ENCODE results near the gene HAAO. TPM values are rescaled to one million over a fixed set of nuclear protein-coding genes. Genes with fewer than 3 reads are reported as not detected.

The HAAO gene
- total RNA-seq, 3 donors from 2014 or later: 5.8 to 38.4 (median 9.8) TPM

DNA sequence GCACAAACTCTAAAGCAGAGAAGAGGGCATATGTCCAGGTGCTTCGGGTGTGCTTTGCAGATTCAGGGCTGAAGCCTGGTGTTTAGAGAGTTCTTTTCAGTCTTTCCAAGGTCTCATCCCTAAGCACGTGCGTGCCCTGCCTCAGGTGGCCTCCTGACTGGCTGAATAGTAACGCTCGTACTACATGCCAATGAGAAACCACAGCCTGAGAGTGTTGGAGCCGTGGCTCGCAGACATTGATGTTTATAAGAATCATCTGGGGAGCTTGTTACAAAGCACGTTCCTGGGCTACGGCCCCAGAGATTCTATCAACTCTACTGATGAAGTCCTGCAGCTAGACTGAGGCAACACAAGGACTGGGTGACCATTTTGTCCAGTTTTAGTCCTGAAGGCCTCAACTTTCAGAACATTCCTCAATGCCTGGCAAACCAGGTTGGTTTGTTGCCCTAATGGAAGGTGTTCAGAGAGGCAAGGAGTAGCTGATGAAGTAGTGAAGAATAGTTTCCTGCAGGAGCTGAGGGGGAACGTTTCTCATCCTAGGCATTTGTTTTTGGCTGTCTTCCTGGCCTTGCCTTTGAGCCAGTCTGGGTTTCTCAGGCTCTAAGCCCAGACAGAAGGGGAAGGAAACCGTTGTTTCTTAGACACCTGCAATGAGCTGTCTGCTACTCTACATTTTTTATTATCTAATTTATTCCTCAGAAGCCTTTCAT, 31.5 kb upstream of the HAAO start:
- Histone ChIP-seq H3K4me3 (no peak overlapping the region), H3K9me3 (no peaks in the 10 kb centered on the region), H3K36me3 (ENCODE audit: low read depth) (no peaks in the 10 kb centered on the region), H3K4me1 (ENCODE audit: low read depth) (peaks cover 3% of the 10 kb centered on the region)
- no peak for ATAC-seq
- DNase-seq: no peak
- intact Hi-C loops (cut with DNase I, micrococcal nuclease): no loop called here
- TF ChIP-seq, protein P1, sequence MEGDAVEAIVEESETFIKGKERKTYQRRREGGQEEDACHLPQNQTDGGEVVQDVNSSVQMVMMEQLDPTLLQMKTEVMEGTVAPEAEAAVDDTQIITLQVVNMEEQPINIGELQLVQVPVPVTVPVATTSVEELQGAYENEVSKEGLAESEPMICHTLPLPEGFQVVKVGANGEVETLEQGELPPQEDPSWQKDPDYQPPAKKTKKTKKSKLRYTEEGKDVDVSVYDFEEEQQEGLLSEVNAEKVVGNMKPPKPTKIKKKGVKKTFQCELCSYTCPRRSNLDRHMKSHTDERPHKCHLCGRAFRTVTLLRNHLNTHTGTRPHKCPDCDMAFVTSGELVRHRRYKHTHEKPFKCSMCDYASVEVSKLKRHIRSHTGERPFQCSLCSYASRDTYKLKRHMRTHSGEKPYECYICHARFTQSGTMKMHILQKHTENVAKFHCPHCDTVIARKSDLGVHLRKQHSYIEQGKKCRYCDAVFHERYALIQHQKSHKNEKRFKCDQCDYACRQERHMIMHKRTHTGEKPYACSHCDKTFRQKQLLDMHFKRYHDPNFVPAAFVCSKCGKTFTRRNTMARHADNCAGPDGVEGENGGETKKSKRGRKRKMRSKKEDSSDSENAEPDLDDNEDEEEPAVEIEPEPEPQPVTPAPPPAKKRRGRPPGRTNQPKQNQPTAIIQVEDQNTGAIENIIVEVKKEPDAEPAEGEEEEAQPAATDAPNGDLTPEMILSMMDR (IDR thresholded peaks at IDR 0.05): no peak

DNA sequence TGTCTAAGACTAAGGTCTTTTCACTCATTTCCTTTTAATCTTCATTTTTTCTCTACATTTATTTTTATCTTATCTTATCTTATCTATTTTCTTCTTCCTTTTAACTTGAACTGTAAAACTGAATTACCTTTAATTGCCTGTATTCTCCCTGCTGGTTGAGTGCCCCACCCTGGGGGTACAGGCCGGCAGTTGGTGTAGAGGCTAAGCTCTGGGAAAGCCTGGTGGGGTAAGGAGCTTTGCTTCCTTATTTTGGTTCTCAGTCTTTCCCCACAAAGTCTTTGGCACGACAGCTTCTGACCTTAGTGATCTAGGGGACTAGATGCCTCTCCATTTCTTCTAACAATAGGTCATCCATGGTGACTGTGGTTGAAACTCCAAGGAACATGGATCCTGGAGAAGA, 26.8 kb upstream of the HAAO start:
- H3K4me1 ChIP-seq (ENCODE audit: low read depth): peaks cover 2% of the 10 kb centered on the region
- no peaks in the 10 kb centered on the region for H3K36me3 ChIP-seq (ENCODE audit: low read depth)
- TF ChIP-seq, protein P1 (IDR thresholded peaks at IDR 0.05): no peak
- ATAC-seq (peak; percentile 93), DNase-seq (peak; percentile 60 to 63 (median 60))
- H3K4me3 ChIP-seq: no peak overlapping the region
- no peaks in the 10 kb centered on the region for H3K9me3 ChIP-seq
- intact Hi-C loops (cut with DNase I, micrococcal nuclease): no loop called here

DNA sequence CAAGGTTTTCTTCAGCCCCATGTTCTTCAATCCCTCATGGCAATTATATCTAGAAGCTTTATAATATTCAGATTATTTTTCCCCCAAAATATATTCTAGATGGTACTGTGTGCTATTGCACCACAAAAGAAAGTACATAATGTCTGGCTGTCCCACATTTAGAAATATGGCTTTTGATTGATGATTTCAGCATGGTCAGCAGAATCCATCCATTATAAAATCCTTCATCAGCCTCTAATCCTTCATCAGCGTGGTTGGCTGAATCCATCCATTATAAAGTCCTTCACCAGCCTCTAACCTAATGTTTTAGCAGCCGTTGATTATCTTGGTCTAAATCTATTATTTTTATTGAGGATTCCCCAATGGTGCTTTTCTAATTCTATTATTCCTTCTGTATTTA, 23.3 kb upstream of the HAAO start:
- TF ChIP-seq, protein P1 (IDR thresholded peaks at IDR 0.05): no peak

DNA sequence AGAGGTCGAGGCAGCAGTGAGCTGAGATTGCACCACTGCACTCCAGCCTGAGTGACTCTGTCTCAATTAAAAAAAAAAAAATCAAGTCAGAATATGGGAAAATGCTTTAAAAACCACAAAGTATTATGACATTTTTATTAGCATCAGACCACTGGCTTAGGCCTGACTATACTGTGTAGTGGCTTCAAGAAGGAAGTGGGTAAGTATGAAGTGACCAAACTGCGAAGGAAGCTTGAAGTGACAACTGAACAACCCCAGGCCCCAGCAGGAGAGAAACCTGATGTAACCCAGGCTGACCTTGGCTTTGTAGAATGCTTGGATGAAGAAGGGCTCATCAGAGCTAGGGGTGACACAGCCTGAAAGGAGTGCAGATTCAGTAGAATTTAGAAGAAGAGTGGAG, 21.4 kb upstream of the HAAO start:
- ATAC-seq (no peak), DNase-seq (no peak)
- Histone ChIP-seq H3K4me1 (ENCODE audit: low read depth) (peaks cover 15% of the 10 kb centered on the region), H3K4me3 (no peak overlapping the region), H3K9me3 (no peaks in the 10 kb centered on the region), H3K36me3 (ENCODE audit: low read depth) (no peaks in the 10 kb centered on the region)
- TF ChIP-seq, protein P1 (IDR thresholded peaks at IDR 0.05): no peak
- intact Hi-C loops (cut with DNase I, micrococcal nuclease): no loop called here

More for the DNA sequence above, 23.3 kb upstream of the HAAO start:
- DNase-seq (no peak), ATAC-seq (no peak)
- Histone ChIP-seq H3K36me3 (ENCODE audit: low read depth) (no peaks in the 10 kb centered on the region), H3K4me1 (ENCODE audit: low read depth) (peaks cover 9% of the 10 kb centered on the region), H3K9me3 (no peaks in the 10 kb centered on the region), H3K4me3 (no peak overlapping the region)
- intact Hi-C loops (cut with DNase I, micrococcal nuclease): no loop called here

DNA sequence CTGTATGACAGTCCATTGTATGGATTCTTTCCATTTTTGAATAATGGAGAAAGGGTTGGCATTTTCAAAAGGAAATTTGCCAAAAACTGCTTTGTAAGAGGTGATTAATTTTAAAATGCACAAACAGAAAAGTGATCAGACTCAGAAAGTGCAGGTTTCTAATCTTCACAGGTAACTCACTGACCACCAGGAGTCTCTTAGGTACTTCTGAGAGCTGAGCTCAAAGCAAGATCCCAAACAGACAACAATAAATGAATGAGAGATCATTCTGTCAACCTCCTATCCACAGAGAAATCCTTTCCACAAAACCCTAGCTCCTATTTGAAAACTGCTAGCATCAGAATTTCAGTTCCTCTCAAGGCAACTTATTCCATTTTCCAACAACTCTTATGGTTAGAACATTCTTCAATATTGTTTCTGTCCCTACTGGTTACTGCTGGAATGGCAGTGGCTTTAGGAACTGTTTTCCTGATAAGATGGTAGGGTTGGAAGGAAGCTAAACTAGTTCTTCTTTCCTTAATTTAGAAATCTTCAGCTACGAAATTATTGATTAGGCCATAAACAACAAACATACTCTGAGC, 20.6 kb upstream of the HAAO start:
- no peaks in the 10 kb centered on the region for H3K9me3 ChIP-seq
- intact Hi-C loops (cut with DNase I, micrococcal nuclease): no loop called here
- H3K4me3 ChIP-seq: no peak overlapping the region
- no peaks in the 10 kb centered on the region for H3K36me3 ChIP-seq (ENCODE audit: low read depth)
- DNase-seq (peak in 1 of 3 donors; percentile 69), ATAC-seq (no peak)
- peaks cover 14% of the 10 kb centered on the region for H3K4me1 ChIP-seq (ENCODE audit: low read depth)
- TF ChIP-seq, protein P1 (IDR thresholded peaks at IDR 0.05): no peak

All from mucosa of descending colon (tissue), 3 donors.